ENCODE measurements around the gene ACOT8.
"Not testable (repeated sequence)": the region's sequence is repeated elsewhere in the genome, so short reads cannot be mapped to it uniquely, and the experiment has no call there.

Gene ACOT8

DNA sequence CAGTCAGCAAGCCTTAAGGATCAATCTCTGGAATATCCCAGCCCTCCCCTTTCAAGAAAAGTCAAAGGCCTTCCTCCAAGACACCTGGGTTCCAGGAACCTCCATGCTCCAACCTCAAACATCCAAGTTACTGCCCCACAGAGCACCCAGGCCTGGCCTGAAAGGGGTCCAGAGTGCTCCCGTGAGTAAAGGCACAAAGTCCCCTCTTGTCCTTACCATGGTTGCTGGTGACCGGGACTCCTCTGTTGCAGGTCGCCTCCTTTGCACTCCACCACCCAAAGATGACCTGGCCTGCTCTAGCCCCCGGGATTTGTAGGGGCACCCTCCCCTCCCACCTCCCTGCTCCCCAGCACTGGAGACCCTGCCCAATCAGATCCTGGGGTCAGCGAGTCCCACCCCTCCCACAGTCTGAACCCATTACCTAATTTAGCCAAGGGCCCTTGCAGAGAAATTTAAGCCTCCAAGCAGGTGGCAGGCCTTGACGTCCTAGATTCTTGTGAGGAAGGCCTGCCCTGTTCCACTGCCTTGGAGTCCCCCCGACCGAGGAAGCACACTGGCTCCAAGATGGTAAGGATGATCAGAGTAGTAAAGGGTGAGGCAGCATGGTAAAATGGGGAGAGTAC, 30.1 kb downstream of the ACOT8 start, which contains the start of gene TNNC2:
Gene TNNC2 (minus strand): TSS at position 283 of the 623 bp plus-strand sequence. CDS start 64 bp downstream, at position 219.
- no peak for DNase-seq (ENCODE audit: low read depth)

DNA sequence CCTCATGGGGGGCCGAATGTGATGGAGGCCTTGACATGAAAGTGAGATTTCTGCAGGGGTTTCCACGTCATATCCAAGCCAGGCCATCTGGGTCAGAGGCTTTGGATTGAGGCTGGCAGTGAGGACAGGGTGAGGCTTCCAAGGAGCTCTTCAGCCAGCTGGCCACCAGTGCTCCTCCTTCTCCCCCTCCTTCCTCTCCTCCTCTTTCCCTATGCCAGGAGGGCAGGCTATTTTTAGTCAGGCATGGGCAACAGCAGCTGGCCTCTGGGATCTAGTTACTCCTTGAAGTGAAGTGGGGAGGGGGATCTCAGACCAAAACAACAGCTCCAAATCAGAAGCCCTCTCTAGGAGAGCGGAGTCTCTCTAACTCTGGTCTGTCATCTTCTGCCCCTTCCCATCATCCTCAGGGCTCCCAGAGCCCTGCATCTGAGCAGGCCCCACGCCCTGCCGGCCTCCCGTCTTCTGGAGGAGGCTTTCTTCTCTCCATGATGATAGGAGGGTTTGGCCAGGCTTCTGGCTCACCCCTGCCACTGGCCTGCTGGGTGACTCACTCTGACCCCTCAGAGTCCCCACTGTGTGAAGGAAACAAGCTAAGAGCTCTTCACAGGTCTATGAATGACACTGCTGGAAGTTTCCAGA, 30.7 kb downstream of the ACOT8 start:
- no peak for DNase-seq (ENCODE audit: low read depth)

- DNase-seq (ENCODE audit: low read depth): peak; percentile 30
Measured at GRCh38 chr20:45823949-45824835, 33.0 kb downstream of the ACOT8 start.

DNA sequence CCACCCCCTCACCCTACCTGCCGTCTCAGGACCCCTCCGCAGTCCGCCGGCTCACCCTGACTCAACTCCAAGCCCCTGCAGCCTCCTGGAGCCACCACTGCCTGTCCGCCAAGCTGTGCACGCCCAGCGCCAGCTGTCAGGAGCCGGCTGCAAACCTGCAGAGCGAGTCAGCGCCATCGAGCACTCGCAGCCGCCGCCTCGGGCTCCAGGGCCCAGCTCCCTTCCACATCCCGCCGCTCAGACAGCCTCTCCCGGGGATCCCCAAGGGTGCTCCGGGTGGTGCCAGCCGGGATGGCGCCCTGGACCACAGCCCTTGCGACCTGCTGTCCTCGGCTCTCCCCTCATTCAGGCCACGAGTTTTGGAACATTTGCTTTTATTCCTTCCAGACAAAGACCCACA, 34.3 kb downstream of the ACOT8 start:
- no peak for DNase-seq (ENCODE audit: low read depth)

GRCh38 chr20:45821947-45822346, 35.2 kb downstream of the ACOT8 start:
- no peak for DNase-seq (ENCODE audit: low read depth)

DNA sequence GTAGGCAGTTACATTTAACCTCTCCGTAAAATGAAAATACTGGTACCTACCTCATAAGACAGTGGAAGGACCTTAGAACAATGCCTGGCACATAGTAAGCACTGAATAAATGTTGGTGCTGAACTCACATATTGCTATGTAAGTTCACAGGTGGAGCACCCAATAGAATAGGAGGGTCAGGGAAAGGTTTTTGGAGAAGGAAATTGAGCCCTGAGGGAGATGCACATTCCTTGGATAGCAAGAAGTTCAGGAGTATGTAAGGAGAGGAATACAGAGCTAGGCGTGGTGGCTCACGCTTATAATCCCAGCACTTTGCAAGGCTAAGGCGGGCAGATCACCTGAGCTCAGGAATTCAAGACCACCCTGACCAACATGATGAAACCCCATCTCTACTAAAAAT, 37.7 kb downstream of the ACOT8 start:
- DNase-seq (ENCODE audit: low read depth): no peak

- no peak for DNase-seq (ENCODE audit: low read depth)
Measured at GRCh38 chr20:45818239-45818638, 39.0 kb downstream of the ACOT8 start.

GRCh38 chr20:45817376-45818194, 39.6 kb downstream of the ACOT8 start:
- no peak for DNase-seq (ENCODE audit: low read depth)

DNA sequence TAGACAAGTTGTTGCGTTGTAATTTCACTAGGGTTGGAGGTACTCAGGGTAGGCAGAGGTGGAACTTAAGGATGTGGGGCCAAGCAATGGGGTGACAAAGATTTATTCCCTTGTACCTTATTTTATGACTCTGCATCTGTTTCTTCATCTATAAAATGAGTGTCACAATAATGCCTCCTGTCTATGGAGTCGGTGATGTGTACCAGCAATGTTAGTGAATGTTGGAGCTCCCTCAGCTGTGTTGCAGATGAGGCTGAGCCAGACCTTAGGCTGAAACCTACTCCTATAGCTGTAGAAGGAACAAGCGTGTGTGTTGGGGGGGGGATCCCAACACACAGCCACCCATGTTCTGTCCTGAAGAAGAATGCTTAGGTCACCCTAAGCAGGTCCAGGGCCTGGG, 40.2 kb downstream of the ACOT8 start:
- no peak for DNase-seq (ENCODE audit: low read depth)

DNA sequence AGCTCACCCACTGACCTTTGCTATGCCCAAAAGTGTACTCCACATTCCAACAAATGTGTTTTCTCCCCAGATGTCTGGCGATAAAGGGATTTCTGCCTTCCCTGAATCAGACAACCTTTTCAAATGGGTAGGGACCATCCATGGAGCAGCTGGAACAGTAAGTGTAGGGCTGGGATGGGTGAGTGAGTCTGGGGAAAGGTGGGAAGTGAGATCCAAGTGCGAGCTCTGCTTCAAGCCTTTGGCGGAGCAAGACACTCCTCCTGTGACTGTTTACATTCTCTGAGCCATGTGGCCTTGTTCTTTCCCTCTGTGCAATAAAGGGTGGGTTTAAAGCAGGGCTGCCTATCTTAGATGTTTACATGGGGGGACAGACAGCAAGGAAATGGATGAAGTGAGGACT, 42.9 kb downstream of the ACOT8 start:
- no peak for DNase-seq (ENCODE audit: low read depth)

- DNase-seq (ENCODE audit: low read depth): no peak
Measured at GRCh38 chr20:45813489-45813888, 43.7 kb downstream of the ACOT8 start.

- DNase-seq (ENCODE audit: low read depth): no peak
Measured at GRCh38 chr20:45813006-45813340, 44.2 kb downstream of the ACOT8 start.

DNA sequence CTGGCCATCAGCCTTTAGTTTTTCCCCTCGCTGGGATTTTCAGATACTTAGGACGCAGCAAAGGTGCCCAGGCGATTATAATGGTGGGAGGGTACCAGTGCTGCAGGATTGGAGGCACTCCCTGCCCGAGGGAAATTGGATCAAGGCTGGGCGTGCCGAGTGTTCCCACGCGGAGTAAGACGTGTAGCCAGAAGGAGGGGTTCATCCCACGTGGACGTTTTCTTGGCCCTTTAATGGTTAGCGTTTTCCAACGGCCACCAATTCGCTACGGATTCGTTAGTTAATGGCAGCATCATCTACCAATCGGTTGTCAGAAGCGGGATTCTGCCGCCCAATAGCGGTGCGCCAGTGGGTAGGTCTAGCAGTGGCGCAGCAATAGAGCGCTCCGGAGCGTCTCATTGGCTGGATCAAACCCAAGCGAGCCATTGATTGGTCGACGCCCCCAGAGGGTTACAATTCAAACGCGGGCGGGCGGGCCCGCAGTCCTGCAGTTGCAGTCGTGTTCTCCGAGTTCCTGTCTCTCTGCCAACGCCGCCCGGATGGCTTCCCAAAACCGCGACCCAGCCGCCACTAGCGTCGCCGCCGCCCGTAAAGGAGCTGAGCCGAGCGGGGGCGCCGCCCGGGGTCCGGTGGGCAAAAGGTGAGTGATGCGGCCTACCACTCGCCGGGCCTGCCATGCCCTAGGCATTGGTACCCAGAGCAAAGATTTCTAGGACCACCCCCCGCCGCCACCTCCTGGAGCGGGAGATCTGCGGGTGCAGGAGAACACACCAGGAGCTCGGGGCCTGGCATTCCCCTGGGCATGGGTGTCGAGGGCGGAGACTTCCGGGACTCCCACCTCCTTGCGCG, 44.8 kb downstream of the ACOT8 start, which contains the start of gene UBE2C:
Gene UBE2C (plus strand): TSS at position 488 of the 849 bp plus-strand sequence. CDS start 52 bp downstream, at position 540.
- DNase-seq (ENCODE audit: low read depth): peak; percentile 88

DNA sequence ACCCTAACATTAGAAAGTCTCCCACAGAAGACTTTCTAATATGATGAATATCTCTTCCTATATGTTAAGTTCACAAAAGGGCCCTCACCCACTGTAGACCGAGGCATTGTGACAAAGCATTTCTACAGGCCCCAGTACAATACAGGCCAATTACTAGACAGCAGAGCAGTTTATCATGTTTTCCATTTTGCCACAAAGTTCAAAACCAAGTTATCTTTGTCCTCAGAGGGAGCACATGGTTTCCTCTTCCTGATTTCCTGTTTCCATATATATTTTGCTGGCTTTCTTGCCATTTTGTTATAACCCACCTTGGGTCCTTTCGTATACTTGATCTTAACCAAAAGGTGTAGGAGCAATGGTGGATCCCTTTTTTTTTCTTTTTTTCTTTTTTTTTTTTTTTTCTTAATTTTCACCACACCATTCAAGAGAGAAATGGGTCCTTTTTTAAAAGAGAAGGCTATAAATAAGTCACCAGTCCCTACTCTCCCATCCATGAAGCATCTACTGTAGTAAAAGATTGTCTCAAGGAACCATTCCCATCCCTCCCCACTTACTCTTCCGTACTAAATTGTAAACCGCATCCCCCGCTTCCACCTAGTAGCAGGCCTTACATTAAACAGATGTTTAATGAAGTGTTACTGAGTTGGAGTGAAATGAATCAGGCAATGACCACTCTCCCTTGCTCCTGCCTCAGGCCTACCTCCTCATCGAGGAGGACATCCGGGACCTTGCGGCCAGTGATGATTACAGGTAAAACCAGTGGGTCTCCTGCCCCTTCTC, 46.8 kb downstream of the ACOT8 start:
- no peak for DNase-seq (ENCODE audit: low read depth)

DNA sequence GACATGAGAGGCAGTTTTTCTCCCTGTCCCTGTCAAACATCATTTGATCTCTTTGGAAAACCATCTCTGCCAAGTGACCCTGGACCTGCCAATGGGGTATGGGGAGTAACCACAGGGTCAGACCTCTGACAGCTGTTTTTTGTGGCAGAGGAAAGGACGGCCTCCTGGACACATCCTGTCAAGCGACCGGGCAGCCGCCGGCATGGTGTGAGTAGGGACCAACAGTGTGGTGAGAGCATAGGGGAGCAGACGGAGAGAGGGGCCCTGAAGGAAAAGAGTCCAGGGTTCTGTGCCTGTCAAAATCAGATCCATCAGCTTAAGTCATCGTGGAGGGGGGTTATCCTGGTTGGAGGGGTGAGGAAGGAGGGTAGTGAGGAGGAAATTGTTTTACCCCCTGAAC, 55.3 kb downstream of the ACOT8 start:
- DNase-seq (ENCODE audit: low read depth): no peak

DNA sequence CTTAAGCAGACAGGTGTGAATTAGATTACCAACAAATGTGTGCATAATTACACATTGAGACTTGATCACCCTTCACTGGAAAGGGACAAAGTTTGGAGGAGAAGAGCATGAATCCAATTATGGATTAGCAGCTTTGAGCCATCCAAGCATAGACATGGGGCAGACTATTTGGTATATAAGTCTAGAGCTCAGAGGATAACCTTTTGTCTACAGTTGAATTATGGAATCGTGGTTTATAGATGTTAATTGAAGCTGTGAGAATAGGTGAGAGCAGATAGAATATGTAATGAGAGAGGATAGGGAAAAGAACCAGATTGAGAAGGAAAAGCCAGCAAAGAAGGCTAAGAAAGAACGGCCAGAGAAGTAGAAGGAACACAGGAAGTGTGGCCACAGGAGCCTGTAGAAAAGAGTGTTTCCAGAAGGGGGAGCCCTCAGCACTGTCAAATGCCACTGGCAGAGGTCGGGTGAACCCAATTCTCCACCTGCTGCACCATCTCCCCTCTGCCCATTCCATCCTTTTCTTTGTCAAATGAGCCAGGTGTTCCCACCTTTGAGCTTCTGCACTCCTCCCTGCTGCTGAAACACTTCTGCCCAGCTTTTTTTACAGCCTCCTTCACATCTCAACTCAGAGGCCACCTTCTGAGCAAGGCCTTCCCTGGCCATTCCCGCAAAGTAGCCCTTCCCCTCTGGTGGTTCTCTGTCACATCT, 58.1 kb downstream of the ACOT8 start:
- peak; percentile 41 for DNase-seq (ENCODE audit: low read depth)

- DNase-seq (ENCODE audit: low read depth): not testable (repeated sequence)
Measured at GRCh38 chr20:45797955-45798354, 59.2 kb downstream of the ACOT8 start.

DNA sequence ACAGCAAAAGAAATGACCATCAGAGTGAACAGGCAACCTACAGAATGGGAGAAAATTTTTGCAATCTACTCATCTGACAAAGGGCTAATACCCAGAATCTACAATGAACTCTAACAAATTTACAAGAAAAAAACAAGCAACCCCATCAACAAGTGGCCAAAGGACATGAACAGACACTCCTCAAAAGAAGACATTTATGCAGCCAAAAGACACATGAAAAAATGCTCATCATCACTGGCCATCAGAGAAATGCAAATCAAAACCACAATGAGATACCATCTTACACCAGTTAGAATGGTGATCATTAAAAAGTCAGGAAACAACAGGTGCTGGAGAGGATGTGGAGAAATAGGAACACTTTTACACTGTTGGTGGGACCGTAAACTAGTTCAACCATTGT, 59.7 kb downstream of the ACOT8 start:
- not testable (repeated sequence) for DNase-seq (ENCODE audit: low read depth)

DNA sequence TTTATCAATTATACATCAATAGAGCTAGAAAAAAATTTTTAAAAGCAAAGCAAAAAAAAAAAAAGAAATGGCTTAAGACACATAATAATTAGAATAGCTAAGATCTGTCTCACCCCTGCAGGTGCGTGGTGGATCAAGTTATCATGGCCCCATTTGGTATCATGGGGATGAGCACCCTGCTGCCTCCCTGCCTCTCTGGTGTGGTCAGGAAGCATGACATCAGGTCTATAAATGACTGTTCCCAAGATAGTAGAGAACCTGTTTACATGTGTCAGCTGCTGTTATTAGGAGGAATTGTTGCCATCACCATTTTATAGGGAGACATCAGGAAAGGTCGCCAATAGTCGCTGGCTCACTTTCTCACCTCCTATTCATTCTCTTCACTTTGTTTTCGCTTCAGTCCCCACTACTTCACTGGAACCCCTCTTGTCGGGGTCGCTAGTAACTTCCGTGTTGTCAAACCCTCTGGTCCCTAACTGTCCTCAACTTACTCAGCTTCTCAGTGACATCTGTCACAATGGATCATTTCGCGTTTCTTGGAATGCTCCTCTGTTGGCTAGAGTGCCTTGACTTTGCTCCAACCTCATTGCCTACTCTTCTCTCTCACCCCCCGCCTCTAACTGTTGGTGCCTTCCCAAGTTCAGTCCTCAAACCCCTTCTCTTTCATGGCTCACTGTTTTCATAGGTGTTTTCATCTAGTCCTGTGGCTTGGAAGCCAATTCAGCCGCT, 60.7 kb downstream of the ACOT8 start:
- DNase-seq (ENCODE audit: low read depth): no peak

Measured in activated gamma-delta T cell treated with anti-CD3 and anti-CD28 coated beads, Interleukin-2, amount 50 U/mL, for 16 hours (primary cell).